Cardiac muscle cell (in vitro differentiated cells and primary cell): Measurements from ENCODE around the gene TIGD1. TPM values are rescaled to one million over a fixed set of nuclear protein-coding genes. Genes with fewer than 3 reads are reported as not detected.

Experiments used
- DNase-seq, 2 donors: peaks; one replicate each; pipeline versions ENCODE4 v3.0.0 to v3.0.0-alpha.2; 2010 to 2017; ENCODE audit warnings: low read depth in 1 of 2, low spot score in 1 of 2
- H3K27ac ChIP-seq: fragments of 200-600 bp; sonication (generic); 2 replicates; pipeline ENCODE4 v1.5.1; 2016
- H3K27me3 ChIP-seq: fragments of 200-600 bp; sonication (generic); 2 replicates; pipeline ENCODE4 v1.6.0; 2016; ENCODE audit warnings: control low read depth
- H3K36me3 ChIP-seq: fragments of 200-600 bp; sonication (generic); 2 replicates; pipeline ENCODE4 v1.5.1; 2016; ENCODE audit warnings: control low read depth
- H3K4me1 ChIP-seq: fragments of 200-600 bp; sonication (generic); 2 replicates; pipeline ENCODE4 v1.8.1; 2017; ENCODE audit warnings: low read depth, mild to moderate bottlenecking, mixed run types
- H3K4me3 ChIP-seq: fragments of 200-600 bp; sonication (generic); 2 replicates; pipeline ENCODE4 v1.5.1; 2016; ENCODE audit warnings: mild to moderate bottlenecking
- H3K9me3 ChIP-seq: fragments of 200-600 bp; sonication (generic); 2 replicates; pipeline ENCODE4 v1.5.1; 2017; ENCODE audit warnings: low read depth, mild to moderate bottlenecking, control low read depth
- polyA plus RNA-seq: library from polyadenylated mRNA; unstranded; fragments of >200 nt; fragmentation: Nextera tagmentation; extraction: Ambion mirVana; gene quantifications from 2 replicates; pipeline ENCODE4 v1.2.1, GENCODE V29; 2016
- total RNA-seq: library from RNA; depleted of rRNA; stranded (reverse); fragments of >200 nt; gene quantifications from 2 replicates; pipeline ENCODE4 v1.2.3, GENCODE V29; 2016
- TF ChIP-seq, protein P1 (sequence below): IDR thresholded peaks from 2 replicates; pipeline ENCODE4 v1.5.1; 2012; ENCODE audit warnings: low read depth, mild to moderate bottlenecking, low read length

The TIGD1 gene
- total and polyA plus RNA-seq, 2 experiments from 2014 or later: 10.6 to 12.5 TPM

DNA sequence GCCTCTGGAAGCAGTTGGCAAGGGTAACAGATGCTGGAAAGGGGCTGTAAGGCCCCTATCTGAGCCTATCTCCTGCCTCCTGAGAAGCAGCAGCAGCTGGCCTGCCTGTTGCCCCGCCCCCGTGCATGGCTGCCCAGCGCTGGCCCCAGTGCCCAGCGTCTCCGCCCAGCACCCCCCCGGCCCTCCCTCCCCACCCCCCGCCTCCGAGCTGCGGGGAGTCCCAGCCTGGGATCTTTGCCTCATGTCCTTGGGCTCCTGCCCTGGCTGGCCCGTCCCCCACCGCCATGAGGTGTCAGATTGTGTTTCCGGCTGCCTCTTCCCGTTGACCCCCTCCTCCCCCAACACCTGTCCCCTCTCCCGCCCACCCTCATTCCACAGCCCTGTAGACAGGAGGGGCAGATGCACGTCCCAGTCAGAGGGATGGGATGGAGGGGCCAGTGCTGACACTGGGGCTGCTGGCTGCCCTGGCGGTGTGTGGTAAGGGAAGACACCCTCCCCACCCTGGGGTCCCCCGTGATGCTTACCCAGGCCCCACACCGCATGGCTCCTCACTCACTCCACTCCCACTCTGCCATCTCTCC, 24.5 kb downstream of the TIGD1 start, which contains the start of gene CHRND:
Gene CHRND (plus strand): TSS at position 370 of the 581 bp plus-strand sequence. CDS start 56 bp downstream, at position 426.
- Histone ChIP-seq H3K36me3 (no peaks in the 10 kb centered on the region), H3K27ac (no peak within 1 kb of the TSS), H3K4me1 (peaks cover 2% of the 10 kb centered on the region), H3K4me3 (no peak within 1 kb of the TSS), H3K27me3 (peaks cover 33% of the 10 kb centered on the region), H3K9me3 (no peaks in the 10 kb centered on the region)
- DNase-seq: peak; percentile 30 to 36
- TF ChIP-seq, protein P1, sequence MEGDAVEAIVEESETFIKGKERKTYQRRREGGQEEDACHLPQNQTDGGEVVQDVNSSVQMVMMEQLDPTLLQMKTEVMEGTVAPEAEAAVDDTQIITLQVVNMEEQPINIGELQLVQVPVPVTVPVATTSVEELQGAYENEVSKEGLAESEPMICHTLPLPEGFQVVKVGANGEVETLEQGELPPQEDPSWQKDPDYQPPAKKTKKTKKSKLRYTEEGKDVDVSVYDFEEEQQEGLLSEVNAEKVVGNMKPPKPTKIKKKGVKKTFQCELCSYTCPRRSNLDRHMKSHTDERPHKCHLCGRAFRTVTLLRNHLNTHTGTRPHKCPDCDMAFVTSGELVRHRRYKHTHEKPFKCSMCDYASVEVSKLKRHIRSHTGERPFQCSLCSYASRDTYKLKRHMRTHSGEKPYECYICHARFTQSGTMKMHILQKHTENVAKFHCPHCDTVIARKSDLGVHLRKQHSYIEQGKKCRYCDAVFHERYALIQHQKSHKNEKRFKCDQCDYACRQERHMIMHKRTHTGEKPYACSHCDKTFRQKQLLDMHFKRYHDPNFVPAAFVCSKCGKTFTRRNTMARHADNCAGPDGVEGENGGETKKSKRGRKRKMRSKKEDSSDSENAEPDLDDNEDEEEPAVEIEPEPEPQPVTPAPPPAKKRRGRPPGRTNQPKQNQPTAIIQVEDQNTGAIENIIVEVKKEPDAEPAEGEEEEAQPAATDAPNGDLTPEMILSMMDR: no peak

DNA sequence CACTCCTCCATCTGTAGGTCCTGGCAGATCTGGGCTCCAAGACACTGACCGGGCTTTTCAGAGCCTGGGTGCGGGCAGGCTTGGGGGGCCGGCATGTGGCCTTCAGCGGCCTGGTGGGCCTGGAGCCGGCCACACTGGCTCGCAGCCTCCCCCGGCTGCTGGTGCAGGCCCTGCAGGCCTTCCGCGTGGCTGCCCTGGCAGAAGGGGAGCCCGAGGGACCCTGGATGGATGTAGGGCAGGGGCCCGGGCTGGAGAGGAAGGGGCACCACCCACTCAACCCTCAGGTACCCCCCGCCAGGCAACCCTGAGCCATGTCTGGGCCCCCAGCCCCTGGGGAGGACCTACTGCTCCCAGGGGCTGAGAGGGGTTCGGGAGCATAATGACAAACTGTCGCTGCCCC, 25.2 kb downstream of the TIGD1 start:
- H3K9me3 ChIP-seq: no peaks in the 10 kb centered on the region
- TF ChIP-seq, protein P1: no peak
- no peak overlapping the region for H3K27ac ChIP-seq
- peaks cover 40% of the 10 kb centered on the region for H3K27me3 ChIP-seq
- H3K4me1 ChIP-seq: peaks cover 2% of the 10 kb centered on the region
- no peak overlapping the region for H3K4me3 ChIP-seq
- H3K36me3 ChIP-seq: no peaks in the 10 kb centered on the region
- no peak for DNase-seq

DNA sequence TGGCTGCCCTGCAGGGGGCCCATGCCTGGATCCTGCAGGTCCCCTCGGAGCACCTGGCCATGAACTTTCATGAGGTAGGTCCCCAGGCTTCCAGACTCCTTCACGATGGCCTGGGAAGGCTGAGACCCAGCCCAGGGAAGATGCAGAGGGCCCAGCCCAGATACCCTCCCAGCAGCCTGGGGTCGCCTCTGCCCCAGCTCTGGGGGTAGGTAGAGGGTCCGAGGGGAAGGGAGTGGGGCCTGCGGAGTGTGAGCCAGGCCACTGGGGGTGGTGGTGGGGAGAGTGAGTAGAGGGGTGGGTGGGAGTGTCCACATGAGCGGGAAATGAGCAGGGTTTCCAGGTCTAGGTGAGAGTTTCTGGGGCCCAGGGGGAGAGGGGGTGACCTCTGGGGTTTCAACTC, 25.6 kb downstream of the TIGD1 start:
- H3K4me3 ChIP-seq: no peak overlapping the region
- no peak for DNase-seq
- peaks cover 44% of the 10 kb centered on the region for H3K27me3 ChIP-seq

DNA sequence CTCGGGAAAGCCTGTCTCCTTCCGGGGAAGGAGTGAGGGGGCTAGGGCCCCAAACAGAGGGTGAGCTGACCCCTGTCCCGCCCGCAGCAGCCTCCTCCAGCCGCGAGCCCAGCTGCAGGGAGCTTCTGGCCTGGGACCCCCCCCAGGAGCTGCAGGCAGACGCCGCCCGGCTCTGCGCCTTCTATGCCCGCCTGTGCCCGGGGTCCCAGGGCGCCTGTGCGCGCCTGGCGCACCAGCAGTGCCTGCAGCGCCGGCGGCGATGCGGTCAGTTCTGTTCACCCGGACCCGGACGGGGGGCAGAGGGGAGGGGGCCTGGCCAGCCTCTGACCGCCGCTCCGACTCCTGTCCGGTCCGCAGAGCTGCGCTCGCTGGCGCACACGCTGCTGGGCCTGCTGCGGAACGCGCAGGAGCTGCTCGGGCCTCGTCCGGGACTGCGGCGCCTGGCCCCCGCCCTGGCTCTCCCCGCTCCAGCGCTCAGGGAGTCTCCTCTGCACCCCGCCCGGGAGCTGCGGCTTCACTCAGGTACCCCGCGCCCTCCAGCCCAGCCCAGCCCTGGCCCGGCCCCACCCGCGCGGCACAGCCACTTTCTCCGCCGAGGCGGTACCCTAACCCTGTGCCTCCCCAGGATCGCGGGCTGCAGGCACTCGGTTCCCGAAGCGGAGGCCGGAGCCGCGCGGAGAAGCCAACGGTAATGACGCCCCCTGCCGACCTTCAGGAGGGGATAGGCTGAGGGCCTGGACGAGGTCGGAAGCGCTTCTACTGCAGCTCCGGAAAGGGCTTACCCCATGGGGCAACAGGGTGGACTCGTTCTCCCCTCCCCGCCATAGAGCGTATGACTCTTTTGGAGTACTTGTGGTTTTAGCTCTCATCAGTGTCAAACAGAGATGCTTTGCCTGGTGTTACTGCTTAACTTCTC, 26.4 kb downstream of the TIGD1 start:
- TF ChIP-seq, protein P1: peak; percentile 36
- no peak overlapping the region for H3K27ac ChIP-seq
- peak; percentile 44 to 85 for DNase-seq
- H3K4me3 ChIP-seq: peak overlapping the region; percentile 27
- H3K36me3 ChIP-seq: no peaks in the 10 kb centered on the region
- peaks cover 2% of the 10 kb centered on the region for H3K4me1 ChIP-seq
- peaks cover 53% of the 10 kb centered on the region for H3K27me3 ChIP-seq
- H3K9me3 ChIP-seq: no peaks in the 10 kb centered on the region

More for the DNA sequence above, 25.6 kb downstream of the TIGD1 start:
- no peaks in the 10 kb centered on the region for H3K9me3 ChIP-seq
- H3K4me1 ChIP-seq: peaks cover 2% of the 10 kb centered on the region
- H3K27ac ChIP-seq: no peak overlapping the region
- H3K36me3 ChIP-seq: no peaks in the 10 kb centered on the region
- TF ChIP-seq, protein P1: no peak

DNA sequence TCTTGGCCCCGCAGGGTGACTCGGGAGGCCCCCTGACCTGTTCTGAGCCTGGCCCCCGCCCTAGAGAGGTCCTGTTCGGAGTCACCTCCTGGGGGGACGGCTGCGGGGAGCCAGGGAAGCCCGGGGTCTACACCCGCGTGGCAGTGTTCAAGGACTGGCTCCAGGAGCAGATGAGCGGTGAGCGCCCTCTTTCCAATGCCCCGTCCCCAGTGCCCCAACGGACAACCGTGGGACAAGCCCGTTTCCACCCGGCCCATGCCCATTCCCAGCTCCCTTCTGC, 27.0 kb downstream of the TIGD1 start:
- Histone ChIP-seq H3K9me3 (no peaks in the 10 kb centered on the region), H3K27me3 (peaks cover 56% of the 10 kb centered on the region), H3K27ac (no peak overlapping the region), H3K36me3 (no peaks in the 10 kb centered on the region), H3K4me3 (peak overlapping the region; percentile 27), H3K4me1 (peaks cover 2% of the 10 kb centered on the region)
- TF ChIP-seq, protein P1: no peak
- no peak for DNase-seq
